Measurements from ENCODE around the gene CDK14.

Gene CDK14

GRCh38 chr7:90856351-90857070 lies 260.4 kb downstream of the CDK14 start:
- DNase-seq = no peak

- no peak for DNase-seq
Measured at GRCh38 chr7:90857603-90858002, 261.5 kb downstream of the CDK14 start.

GRCh38 chr7:90858546-90858945 lies 262.4 kb downstream of the CDK14 start:
- DNase-seq = no peak

GRCh38 chr7:90859521-90859920 lies 263.4 kb downstream of the CDK14 start:
- DNase-seq = no peak

- DNase-seq = no peak
Measured at GRCh38 chr7:90864088-90864487, 268.0 kb downstream of the CDK14 start.

GRCh38 chr7:90869335-90869734 lies 273.2 kb downstream of the CDK14 start:
- no peak for DNase-seq

- no peak for DNase-seq
Measured at GRCh38 chr7:90876701-90877100, 280.6 kb downstream of the CDK14 start.

GRCh38 chr7:90877201-90877600 lies 281.1 kb downstream of the CDK14 start:
- no peak for DNase-seq

GRCh38 chr7:90879924-90880323 lies 283.8 kb downstream of the CDK14 start:
- no peak for DNase-seq

GRCh38 chr7:90886416-90886815 lies 290.3 kb downstream of the CDK14 start:
- no peak for DNase-seq

GRCh38 chr7:90889210-90889609 lies 293.1 kb downstream of the CDK14 start:
- no peak for DNase-seq

- no peak for DNase-seq
Measured at GRCh38 chr7:90889644-90890043, 293.5 kb downstream of the CDK14 start.

GRCh38 chr7:90891529-90891928 lies 295.4 kb downstream of the CDK14 start:
- DNase-seq = no peak

- DNase-seq = no peak
Measured at GRCh38 chr7:90892213-90892612, 296.1 kb downstream of the CDK14 start.

GRCh38 chr7:90894122-90894521 lies 298.0 kb downstream of the CDK14 start:
- DNase-seq = no peak

GRCh38 chr7:90896458-90896857 lies 300.3 kb downstream of the CDK14 start:
- no peak for DNase-seq

GRCh38 chr7:90897961-90898469 lies 301.9 kb downstream of the CDK14 start:
- no peak for DNase-seq

GRCh38 chr7:90900628-90901356 lies 304.7 kb downstream of the CDK14 start:
- no peak for DNase-seq

GRCh38 chr7:90903841-90904240 lies 307.7 kb downstream of the CDK14 start:
- no peak for DNase-seq

GRCh38 chr7:90910136-90910535 lies 314.0 kb downstream of the CDK14 start:
- DNase-seq = no peak

GRCh38 chr7:90916319-90916718 lies 320.2 kb downstream of the CDK14 start:
- no peak for DNase-seq

- no peak for DNase-seq
Measured at GRCh38 chr7:90917539-90917938, 321.4 kb downstream of the CDK14 start.

- DNase-seq = no peak
Measured at GRCh38 chr7:90918303-90918702, 322.2 kb downstream of the CDK14 start.

GRCh38 chr7:90919816-90920215 lies 323.7 kb downstream of the CDK14 start:
- DNase-seq = no peak

Data from activated CD8-positive, alpha-beta memory T cell treated with anti-CD3 and anti-CD28 coated beads, Interleukin-2, amount 50 U/mL, for 4 hours (primary cell).